GM20000 (cell line): ENCODE data around the gene AMPD2.

Source experiments
- DNase-seq: peaks from one replicate; pipeline ENCODE4 v3.0.0; 2012; ENCODE audit warnings: low spot score
- TF ChIP-seq, protein P1 (sequence below): IDR thresholded peaks from 2 replicates; pipeline ENCODE4 v1.5.1; 2012; ENCODE audit warnings: mild to moderate bottlenecking, control low read depth; ENCODE audit errors: extremely low read depth, missing control alignments

AMPD2 gene

GRCh38 chr1:109639063-109639840, 19.6 kb downstream of the AMPD2 start:
- DNase-seq = no peak
- TF ChIP-seq, protein P1, sequence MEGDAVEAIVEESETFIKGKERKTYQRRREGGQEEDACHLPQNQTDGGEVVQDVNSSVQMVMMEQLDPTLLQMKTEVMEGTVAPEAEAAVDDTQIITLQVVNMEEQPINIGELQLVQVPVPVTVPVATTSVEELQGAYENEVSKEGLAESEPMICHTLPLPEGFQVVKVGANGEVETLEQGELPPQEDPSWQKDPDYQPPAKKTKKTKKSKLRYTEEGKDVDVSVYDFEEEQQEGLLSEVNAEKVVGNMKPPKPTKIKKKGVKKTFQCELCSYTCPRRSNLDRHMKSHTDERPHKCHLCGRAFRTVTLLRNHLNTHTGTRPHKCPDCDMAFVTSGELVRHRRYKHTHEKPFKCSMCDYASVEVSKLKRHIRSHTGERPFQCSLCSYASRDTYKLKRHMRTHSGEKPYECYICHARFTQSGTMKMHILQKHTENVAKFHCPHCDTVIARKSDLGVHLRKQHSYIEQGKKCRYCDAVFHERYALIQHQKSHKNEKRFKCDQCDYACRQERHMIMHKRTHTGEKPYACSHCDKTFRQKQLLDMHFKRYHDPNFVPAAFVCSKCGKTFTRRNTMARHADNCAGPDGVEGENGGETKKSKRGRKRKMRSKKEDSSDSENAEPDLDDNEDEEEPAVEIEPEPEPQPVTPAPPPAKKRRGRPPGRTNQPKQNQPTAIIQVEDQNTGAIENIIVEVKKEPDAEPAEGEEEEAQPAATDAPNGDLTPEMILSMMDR = no peak

- TF ChIP-seq, protein P1 = no peak
- DNase-seq = no peak
These were observed 20.2 kb downstream of the AMPD2 start for GRCh38 chr1:109639841-109640184.

- peak; percentile 77 for DNase-seq
- TF ChIP-seq, protein P1 = peak; percentile 82
These were observed 20.7 kb downstream of the AMPD2 start for GRCh38 chr1:109640285-109640865.

DNA sequence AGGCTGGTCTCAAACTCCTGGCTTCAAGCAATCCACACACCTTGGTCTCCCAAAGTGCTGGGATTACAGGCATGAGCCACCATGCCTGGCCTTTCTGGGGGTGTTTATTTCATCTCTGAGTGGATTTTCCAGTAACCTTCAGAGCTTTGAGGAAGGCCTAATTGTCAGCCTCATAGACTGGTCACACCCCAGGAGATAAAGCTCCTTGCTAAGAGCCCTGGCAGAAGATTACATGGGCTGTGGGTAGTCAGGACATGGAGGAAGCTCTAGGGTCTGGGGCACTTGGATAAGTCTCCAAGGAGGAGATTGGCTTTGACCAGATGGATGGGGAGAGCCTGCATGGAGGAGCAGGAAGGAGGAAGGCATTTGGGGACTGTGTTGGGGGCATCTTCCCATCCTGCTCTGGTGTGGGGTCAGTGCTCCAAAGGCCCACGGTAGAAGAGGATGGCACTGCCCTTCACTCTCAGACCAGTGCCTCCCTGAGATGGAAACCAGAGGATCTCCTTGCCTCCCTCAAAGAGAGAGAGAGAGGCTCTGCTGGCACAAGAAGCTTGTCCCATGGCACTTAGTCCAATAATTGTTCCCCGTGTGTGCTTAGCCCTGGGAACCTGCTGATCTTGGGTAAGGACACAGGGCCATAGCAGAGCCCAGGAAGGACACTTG, 21.6 kb downstream of the AMPD2 start:
- TF ChIP-seq, protein P1 = no peak
- DNase-seq = no peak

- DNase-seq = no peak
- TF ChIP-seq, protein P1 = no peak
These were observed 22.2 kb downstream of the AMPD2 start for GRCh38 chr1:109641861-109642260.

DNA sequence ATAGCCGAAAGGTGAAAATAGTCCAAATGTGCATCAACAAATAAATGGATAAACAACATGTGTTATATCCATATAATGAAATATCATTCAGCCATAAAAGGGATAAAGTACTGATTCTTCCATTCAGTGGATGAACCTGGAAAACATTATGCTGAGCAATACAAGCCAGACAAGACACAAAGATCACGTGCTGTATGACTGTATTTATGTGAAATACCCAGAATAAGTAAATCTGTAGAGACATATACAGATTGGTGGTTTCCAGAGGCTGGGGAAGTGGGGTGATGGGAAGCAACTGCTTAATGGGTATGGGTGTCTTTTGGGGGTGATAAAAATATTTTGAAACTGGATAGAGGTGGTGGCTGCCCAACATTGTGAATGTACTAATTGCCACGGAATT, 23.0 kb downstream of the AMPD2 start:
- no peak for DNase-seq
- TF ChIP-seq, protein P1 = no peak
